ENCODE data around the gene SLC25A22.

SLC25A22 gene

DNA sequence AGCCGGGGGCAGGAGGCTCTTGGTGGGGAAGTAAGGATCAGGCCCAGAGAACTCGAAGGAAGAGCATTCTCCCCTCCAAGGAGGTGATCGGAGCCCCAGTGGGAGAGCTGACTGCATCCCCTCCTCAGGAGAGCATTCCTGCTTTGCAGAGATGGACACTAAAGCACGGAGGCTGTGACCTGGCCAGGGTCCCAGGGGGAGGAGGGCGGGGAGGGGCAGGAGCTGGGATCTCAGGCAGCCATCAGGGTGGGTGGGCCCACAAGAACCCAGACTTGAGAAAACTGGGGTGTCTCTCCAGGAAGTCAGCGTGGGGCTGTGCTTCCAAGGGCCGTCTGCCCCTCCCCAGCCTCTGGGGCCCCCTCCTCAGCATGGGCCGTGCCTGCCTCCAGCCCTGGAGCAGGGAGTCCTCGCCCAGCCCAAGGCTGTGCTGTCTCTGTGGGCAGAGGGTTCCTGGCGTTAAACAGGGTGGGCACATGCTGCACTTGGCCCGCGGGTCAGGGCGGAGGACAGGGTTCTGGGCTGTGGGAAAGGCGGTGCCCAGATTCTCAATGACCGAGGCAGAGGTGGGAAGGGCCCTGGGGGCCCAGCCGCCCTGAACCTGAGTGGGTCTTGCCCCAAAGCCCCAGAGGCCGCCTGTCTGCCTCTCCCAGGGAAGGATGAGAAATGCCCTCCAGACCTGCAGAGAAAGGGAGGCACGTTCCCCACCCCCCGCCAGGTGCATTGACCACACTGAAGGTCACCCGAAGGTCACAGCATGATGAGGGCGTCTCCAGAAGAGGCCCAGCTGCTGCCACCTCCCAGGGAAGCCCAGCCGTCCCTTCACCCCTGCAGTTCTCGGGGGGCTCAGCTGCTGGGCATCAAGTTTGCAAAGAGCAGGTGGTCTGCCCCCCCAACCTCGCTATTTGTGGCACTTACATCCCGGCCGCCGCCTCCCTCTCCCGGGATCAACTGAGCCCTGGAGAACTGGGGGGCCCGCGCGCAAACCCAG, 8.8 kb downstream of the SLC25A22 start:
- no peak for DNase-seq (ENCODE audit: low read depth)

DNA sequence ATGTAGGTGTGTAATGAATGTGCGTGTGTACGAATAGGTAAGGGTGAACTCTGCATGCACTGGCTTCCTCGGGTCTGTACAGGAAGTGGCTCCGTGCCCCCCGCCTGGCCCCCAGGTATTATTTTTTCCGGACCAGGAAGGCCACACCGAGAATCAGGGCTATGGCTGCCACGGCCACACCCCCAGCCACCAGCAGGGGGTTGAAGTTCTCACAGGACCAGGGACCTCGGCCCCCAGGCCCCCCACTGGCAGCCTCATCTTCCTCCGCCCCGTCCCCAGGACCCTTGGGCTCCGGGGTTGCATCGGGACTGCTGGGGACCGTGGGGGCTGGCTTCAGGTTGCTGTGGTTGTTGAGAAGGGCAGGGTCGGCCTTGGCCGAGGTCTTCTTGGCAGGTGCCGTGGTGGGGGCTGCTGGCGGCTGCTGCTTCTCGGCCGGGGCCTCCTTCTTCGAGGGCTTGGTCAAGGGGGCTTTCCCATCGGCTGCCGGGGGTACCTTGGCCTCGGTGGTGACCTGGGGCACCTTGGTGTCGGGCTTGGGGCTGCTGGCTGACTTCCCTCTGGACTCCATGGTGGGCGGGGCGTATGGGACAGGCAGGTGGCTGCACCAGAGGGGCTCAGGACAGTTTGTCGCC, 10.0 kb downstream of the SLC25A22 start:
- DNase-seq (ENCODE audit: low read depth) = no peak

DNA sequence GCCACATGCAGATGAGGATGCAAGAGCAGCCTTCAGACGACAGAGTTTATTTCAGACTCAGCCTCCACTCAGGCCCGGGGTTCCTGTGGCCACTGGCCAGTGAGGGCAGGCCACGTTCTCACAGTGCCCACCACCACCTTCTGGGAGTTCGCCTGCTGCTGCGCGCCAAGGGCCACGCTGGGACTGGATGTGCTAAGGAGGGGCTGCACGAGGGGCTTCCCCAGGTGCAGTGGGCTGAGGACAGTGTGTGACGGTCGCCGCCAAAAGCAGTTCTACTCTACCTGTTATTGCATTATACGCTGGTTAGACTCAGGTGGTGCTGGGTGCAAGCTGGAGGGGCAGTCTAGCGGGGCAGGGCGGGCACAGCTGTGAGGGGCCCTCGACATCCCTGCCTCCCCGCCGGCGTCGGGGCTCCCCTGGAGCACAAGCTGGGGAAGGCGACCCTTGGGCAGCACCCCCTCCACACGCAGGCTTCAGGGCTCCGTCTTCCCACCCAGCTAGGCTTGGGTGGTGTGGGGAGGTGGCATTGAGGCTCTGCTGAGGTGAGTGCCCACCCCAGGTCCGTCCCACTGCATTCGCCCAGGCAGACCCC, 10.9 kb downstream of the SLC25A22 start:
- no peak for DNase-seq (ENCODE audit: low read depth)

DNA sequence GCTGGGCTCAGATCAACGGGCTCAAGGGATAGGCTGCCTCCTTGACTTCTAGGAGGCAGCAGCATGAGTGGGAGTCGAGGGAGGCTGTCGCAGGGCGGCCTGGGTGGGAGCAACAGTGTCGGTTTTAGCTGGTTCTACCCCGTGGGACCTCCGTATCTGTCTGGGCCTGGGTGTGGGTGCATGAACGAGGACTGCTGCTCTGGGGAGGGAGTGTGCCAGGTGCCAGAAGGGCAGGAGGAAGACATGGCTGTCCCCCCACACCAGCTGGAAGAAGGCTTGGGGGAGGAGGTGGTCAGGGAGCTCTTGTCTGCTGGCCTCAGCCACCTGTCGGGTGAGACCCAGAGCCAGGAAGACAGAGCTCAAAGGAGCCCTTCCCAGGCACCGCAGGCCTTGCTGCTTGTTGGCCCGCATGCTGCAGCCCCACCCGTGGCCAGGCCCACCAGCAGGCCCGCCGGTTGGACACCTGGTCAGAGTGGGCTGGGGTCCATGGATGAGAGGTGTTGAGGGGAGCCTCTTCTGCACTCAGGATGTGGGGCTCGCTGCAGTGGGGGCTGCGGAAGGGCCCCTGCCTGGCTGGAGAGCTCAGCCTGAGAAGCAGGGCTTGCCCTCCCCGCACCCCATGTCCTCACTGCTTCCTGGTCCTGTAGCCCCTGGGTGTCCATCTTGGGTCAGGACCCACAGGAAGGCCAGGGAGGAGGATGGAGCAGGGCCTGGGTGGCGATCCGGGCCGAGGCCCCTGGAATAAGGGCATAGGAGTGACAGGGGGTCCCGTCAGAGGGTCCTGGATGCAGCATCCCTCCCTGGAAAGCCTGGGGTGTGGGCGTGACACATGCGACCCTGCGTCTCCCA, 11.6 kb downstream of the SLC25A22 start:
- DNase-seq (ENCODE audit: low read depth) = no peak

DNA sequence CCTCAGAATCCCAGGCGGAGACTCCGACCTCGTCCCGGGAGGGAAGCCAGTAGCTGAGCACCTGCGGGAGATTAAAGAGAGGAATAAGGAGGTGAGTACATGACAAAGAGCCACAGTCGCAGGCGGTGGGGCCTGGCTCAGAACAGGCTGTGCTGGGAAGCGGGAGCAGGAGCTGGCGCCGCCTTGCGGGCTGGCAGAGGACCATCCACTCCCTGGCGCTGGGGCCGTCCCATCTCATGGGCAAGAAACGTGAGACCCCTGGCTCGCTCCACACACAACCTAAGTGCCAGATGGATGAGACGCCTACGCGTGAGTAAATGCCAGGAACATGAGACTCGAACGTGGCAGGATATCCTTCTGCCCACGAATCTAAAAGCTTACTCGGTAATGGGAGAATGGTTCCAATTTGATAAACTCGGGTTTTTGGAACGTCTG, 14.5 kb downstream of the SLC25A22 start:
- no peak for DNase-seq (ENCODE audit: low read depth)

DNA sequence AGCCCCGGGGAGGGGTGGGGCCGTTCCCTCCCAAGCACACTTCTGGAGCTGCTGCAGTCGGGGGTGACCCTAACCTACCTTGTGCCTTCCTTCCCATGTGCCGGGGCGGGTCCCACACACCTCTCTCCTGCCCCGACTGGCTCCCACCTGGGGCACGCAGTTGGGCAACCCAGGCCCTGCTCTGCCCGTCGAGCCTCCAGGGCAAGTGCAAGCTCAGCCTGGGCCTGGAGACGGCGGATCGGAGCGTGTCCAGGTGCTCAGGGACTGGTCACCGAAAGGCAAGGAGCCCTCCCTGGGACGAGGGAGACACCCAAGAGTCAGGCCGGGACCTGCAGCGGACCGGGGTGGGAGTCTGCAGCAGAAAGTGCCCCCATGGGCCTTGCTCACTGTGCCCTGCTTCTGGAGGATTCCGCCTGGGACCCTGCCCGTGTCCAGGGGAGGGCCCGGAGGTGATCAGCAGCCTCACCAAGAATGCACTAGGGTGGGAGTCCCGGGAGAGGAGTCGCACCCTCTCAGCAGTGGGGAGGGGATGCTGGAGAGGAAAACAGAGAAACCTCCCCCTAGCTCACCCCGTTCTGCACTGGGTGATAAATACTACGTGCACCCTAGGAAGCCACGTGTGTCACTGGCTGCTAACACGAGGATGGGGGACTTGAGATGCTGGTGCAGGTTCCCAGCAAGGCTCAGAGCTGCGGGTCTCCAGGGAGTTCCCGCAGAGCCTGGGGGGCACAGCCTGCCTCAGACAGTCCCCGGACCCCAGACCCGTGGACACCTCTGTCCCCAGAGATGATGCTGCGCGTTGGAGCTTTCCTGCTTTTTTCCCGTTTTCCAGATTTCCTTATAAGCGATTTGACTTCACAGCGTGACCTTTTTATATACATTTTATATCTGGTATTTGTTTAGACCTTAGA, 15.6 kb downstream of the SLC25A22 start:
- no peak for DNase-seq (ENCODE audit: low read depth)

DNA sequence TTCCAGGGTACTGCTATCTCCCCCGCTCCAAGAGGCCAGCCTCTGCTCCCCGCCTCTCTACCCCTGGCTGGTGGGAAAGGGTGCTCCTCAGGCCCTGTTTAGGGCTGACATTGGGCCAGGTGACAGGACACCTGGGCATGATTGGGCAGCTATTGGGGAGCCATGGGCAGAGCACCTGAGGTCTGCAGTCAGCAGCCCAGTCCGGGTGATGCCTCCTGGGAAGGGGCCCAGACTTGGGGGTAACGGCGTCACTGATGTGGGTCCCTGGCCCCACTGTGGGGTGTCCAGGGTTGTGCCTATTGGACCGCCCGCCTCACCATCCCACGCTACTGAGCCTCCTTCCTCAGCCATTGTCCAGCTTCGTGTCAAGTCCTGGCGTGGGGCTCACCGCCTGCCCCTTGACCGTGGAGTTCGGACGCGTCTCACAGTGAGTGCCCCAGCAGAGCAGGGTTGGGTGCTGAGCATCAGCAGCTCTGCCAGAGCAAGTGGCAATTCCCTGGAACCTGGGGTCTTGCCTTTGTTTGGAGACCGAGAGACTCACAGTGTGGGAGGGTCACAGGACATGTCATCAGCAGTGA, 18.0 kb downstream of the SLC25A22 start:
- no peak for DNase-seq (ENCODE audit: low read depth)

DNA sequence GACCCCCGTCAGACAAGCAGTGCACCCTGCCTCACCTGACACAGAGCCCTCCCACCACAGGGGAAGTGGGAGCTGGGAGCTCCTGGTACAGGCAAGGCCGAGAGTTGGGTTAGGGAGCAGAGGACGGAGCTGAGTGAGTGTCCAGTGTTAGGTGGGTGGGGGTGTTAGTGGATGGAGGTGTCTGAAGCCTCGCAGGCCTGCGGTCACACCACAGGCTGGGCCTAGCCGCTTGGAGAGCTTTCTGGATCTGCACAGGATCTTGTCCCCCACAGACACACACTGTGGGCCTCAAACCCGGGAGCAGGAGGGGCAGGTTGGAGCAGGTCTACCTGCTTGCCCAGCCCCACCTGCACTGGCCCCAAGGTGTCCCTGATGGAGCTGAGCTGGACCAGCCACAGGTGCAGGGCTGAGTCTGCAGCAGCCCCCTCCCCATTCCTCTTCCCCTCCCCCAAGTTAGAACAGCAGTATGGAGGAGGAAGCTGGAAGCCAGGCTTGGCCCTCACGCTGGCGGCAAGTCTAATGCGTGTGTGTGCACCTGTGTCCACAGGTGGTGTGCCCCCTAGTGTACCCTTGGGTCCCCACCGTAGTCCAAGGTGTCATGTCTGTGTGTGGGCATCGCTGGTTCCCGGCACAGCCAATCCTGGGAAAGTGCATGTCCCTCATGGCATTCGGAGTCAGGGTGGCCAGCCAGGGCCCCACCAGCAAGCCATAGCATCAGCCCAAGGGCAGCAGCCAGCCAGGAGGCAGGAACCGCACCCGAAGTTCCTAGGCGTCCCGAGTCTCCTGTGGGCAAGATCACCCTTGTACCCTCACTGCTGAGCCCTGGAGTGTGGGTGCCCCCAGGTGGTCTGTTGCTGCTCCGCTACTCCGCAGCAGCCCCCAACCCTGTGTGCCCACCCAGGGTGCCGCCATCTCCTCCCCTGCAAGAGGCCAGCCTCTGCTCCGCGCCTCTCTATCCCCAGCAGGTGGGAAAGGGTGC, 18.8 kb downstream of the SLC25A22 start:
- no peak for DNase-seq (ENCODE audit: low read depth)

DNA sequence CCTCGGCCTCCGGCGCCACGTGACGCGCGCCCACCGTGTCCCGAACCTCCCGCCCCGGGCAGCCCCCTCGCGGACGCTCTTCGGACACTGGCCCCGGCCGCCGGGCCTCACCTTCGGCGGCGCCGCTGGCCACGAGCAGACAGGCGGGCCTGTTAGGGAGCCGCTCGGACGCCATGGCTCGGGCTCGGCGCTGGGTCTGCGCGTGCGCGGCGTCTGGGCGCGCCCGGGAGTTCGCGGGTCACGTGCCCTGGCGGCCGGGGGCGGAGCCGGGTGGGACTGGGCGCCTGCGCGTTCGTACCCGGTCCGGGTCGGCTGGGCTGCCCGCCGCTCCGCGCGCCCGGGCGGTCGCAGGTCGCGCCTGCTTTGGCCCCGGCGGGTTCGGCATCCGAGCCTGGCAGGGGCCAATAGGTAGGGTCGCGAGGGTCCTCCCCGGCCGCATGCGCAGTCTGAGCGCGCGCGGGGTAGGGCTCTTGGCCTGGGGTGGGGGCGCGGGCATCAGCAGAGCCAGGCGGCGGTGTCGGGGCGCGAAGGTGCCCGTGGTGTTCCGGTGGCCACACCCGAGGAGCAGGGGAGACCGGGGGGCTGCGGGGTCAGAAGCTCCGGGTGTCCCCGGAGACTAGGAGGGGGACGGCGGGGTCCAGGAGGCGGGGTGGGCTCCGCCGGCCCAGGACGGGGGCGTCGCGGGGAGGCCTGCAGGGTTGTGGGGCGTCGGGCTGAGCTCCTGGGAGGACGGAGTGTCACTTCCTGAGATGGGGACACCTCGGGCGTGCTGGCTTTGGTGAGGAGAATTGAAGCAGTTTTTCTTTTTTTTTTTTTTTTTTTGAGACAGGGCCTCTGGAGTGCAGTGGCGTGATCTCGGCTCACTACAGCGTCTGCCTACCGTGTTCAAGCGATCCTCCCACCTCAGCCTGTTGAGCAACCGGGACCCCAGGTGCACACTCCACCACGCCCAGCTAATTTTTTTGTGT, 20.5 kb downstream of the SLC25A22 start, which contains the start of gene GATD1:
Gene GATD1 (minus strand): TSS at position 200 of the 968 bp plus-strand sequence. CDS start 25 bp downstream, at position 175.
- DNase-seq (ENCODE audit: low read depth) = peak; percentile 90

DNA sequence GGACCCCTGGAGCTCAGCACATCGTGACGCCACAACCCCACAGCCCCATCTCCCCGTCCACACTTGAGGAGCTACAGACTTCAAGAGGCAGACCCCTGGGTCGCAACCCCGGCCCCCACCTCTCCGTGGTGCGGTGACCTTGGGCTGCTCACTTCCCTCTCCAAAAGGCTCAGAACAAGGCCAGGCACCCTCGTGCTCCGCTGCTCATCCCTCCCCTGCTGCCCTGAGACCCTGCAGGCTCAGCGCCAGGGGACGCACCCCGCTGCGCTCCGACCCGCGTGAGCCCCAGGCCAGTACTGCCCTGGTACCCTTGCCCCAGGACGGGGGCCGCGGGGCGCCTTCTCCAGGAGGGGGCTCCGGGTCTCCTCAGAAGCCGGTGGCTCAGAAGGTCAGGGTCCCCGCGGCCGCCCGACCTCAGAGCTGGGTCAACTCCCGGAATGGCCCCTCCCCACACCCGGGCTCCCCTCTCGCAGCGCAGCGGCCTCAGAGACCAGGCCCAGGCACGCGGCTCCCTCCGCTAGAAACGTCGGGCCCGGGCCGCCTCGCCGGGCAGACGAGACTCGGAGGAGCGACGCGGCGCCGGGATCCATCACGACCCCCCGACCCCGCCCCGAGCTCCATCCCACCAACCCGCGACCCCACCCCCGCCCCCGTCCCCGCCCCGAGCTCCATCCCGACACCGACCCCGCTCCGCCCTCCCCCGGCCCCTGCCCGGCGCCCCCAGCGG, 21.4 kb downstream of the SLC25A22 start:
- DNase-seq (ENCODE audit: low read depth) = no peak

DNA sequence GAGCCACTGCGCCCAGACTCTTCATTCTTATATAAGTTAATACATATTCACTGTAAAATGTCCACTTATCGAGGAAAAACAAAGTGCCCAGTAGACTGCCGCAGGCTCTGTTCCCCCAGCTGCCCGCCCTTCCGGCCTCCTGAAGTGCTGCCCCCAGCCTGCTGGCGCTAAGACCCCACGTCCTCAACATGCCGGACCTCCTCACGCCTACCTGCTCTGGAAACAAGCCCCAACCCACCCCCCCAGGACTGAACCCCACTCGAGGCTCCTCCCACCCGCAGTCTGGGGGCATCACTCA, 21.9 kb downstream of the SLC25A22 start:
- DNase-seq (ENCODE audit: low read depth) = no peak

DNA sequence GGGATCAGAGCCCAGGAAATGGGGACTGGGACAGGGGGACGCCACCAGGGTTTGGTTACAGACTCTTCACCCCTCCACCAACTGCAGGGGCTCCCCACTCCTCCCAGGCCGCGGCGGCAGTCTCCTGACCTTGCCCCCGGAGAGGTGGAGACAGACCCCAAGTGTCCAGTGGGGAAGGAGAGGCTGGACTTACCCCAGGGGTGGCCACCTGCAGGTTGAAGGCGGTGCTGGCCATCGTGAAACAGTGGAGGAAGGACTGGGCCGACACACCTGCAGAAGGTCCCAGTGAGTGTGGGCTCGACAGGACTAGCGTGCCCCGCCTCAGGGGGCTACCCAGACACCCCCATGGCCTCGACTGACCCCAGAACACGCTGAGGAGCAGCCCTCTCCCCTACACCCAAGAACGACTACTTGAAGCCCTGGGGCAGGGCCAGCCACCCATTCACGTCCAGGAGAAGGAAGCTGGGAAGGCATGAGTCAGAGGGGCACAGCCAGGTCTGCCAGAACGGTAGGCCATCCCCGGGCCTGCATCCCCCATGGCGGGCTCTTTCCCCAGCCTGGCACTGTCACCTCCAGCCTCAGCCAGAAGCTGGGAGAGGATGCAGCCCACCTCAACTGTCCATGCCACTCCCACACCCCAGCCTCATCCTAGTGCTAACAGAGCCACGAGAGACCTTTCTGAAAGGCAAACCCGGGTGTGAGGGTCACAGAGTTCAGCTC, 23.0 kb downstream of the SLC25A22 start:
- no peak for DNase-seq (ENCODE audit: low read depth)

DNA sequence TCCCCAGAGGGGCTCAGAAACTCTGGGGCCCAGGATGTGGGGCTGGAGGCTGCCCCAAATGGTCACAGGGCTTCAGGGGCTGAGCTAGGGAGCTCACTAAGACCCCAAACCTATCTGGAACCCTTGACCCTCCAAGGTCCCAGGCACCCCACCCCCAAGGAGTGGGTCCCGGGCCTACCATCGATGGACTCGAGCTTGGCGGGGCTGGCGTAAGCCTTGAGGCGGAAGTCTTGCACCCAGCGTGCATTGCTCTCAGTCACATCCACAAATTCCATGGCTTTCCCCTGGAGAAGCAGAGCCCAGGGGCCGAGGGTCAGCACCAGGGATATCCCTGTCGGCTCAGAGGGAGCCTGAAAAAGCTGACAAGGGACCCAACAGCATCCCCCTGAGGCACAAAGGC, 24.3 kb downstream of the SLC25A22 start:
- no peak for DNase-seq (ENCODE audit: low read depth)

DNA sequence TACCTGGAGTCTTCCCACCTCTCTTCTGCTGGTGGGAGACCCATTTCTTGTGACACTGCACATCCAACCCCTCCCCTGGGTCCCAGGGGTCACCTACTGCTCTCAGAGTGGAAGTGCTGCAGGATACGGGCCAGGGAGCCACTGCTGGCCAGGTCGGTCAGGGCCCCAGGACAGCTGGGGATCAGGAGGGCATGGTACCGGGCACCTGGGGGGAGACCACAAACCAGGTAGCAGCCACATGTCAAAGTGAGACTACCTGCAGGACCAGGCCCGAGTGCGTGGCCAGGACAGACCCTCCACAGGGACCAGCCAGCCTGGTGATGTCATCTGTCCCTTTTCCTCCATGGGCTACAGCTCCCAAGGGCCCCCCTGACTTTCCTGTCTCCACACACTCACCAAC, 24.7 kb downstream of the SLC25A22 start:
- DNase-seq (ENCODE audit: low read depth) = no peak

DNA sequence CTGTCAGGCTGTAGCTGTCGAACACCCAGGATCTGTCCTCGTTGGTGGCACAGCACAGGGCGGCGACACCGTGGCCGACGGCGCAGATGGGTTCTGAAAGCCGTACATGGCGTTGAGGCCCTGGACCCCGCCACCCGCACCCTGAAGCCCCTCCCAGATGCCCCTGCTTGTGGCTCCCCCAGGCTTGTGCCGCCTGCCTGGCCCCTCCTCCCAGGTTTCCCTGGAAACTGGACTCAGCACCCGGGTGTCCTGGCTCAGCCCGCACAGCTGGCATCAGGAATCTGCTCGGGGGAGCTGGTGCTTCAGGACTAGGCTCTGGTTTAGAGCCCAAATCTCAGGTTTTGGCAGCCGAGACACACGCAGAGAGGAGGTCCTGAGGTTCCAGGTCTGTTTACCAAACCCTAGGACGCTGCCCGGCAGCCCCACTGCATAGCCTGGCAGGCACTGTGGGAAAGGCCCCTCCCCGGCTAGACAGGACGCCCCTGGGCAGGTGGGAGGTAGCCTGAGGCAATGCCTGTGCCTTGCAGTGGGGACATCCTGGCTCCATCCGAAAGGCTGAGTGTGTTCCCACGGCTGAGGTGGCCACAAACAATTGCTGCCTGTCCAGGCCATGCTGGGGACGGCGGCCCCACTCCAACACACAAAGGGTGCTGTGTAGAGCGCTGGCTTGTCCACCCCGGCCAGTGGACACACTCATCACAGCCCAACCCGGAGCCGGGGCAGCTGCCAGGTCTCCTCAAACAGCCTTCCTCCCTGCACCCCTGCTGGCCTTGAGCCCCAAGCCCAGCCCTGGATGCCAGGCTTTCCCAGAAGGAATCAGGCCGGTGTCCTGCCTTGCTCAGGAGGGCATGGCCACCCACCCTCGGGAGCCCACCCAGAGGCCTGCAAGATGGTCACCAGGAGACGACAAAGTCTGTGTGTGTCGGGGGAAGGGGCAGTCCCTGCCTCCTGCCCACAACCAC, 25.4 kb downstream of the SLC25A22 start:
- no peak for DNase-seq (ENCODE audit: low read depth)

All from stimulated activated CD8-positive, alpha-beta memory T cell treated with anti-CD3 and anti-CD28 coated beads, Interleukin-15, amount 100 ng/mL, for 24 hours (primary cell).